HEK293 (cell line): ENCODE measurements around the gene CSMD2.

ENCODE experiments used
- CTCF ChIA-PET: fragments of 350-600 bp; formaldehyde crosslinking; extraction: SDS; loops from one replicate; lab custom pipeline; 2021; ENCODE audit warnings: antibody characterized with exemption; lab: Yijun Ruan, JAX
- POLR2A ChIA-PET: fragments of 300-600 bp; formaldehyde crosslinking; extraction: SDS; loops from one replicate; lab custom pipeline; 2020; ENCODE audit warnings: antibody characterized with exemption, inconsistent platforms; lab: Yijun Ruan, JAX
- H3K27ac ChIP-seq: fragments of 200-500 bp; sonication (Bioruptor generic); 2 replicates; pipeline ENCODE4 v1.5.1; 2014; ENCODE audit warnings: low read depth, low read length, control low read depth, inconsistent platforms; ENCODE audit errors: extremely low read depth
- H3K36me3 ChIP-seq, 2 experiments: fragments of 200-500 bp in 1 of 2; sonication (Bioruptor generic) in 1 of 2; 1 replicate in 1 of 2; 2 replicates in 1 of 2; pipeline ENCODE4 v1.5.1; 2014 to 2017; ENCODE audit warnings: inconsistent platforms in 2 of 2, low read length in 2 of 2; ENCODE audit not compliant: control insufficient read depth in 2 of 2, insufficient read depth in 1 of 2
- H3K4me1 ChIP-seq: fragments of 200-500 bp; sonication (Bioruptor generic); 2 replicates; pipeline ENCODE4 v1.5.1; 2014; ENCODE audit warnings: mild to moderate bottlenecking, low read length, inconsistent platforms; ENCODE audit not compliant: control insufficient read depth, insufficient read depth
- H3K4me3 ChIP-seq: 2 replicates; pipeline ENCODE4 v1.5.1; 2011; ENCODE audit warnings: low read depth, mild to moderate bottlenecking, control low read depth, low read length, moderate library complexity
- H3K9me3 ChIP-seq: fragments of 200-500 bp; sonication (Bioruptor generic); 2 replicates; pipeline ENCODE4 v1.5.1; 2014; ENCODE audit warnings: low read depth, low read length, inconsistent platforms; ENCODE audit not compliant: control insufficient read depth, insufficient read depth
- ATF2 ChIP-seq: fragments of 450-650 bp; formaldehyde crosslinking; IDR thresholded peaks from 2 replicates; pipeline ENCODE4 v1.5.1; 2016; ENCODE audit warnings: missing biosample characterization, missing genetic modification characterization, low read depth
- GLIS2 ChIP-seq: fragments of 450-650 bp; formaldehyde crosslinking; IDR thresholded peaks from 2 replicates; pipeline ENCODE4 v1.5.1; 2016; ENCODE audit warnings: missing biosample characterization, missing genetic modification characterization
- HOXC10 ChIP-seq: sonication (generic); formaldehyde crosslinking; IDR thresholded peaks from 2 replicates; pipeline ENCODE4 v1.8.1; 2023; ENCODE audit warnings: mild to moderate bottlenecking, missing genetic modification reagents
- INSM2 ChIP-seq: fragments of 450-650 bp; formaldehyde crosslinking; IDR thresholded peaks from 2 replicates; pipeline ENCODE4 v1.5.1; 2016; ENCODE audit warnings: missing biosample characterization, missing genetic modification characterization
- SCRT1 ChIP-seq: fragments of 450-650 bp; formaldehyde crosslinking; IDR thresholded peaks from 2 replicates; pipeline ENCODE4 v1.5.1; 2016; ENCODE audit warnings: missing biosample characterization, missing genetic modification characterization, borderline replicate concordance
- SCRT2 ChIP-seq: fragments of 450-650 bp; formaldehyde crosslinking; IDR thresholded peaks from 2 replicates; pipeline ENCODE4 v1.5.1; 2016; ENCODE audit warnings: missing biosample characterization, missing genetic modification characterization
- TRIM28 ChIP-seq: IDR thresholded peaks from 2 replicates; pipeline ENCODE4 v1.6.1; 2011; ENCODE audit warnings: low read length, control low read depth, borderline replicate concordance
- ZBTB17 ChIP-seq: fragments of 450-650 bp; formaldehyde crosslinking; IDR thresholded peaks from 2 replicates; pipeline ENCODE4 v1.5.1; 2016; ENCODE audit warnings: missing biosample characterization, missing genetic modification characterization
- ZBTB7A ChIP-seq: fragments of 450-650 bp; formaldehyde crosslinking; IDR thresholded peaks from 2 replicates; pipeline ENCODE4 v1.5.1; 2016; ENCODE audit warnings: low read depth, missing biosample characterization, missing genetic modification characterization
- ZNF10 ChIP-seq: fragments of 450-650 bp; formaldehyde crosslinking; IDR thresholded peaks from 2 replicates; pipeline ENCODE4 v1.5.1; 2017; ENCODE audit warnings: missing biosample characterization, missing genetic modification characterization
- ZNF112 ChIP-seq: fragments of 450-650 bp; formaldehyde crosslinking; IDR thresholded peaks from 2 replicates; pipeline ENCODE4 v1.5.0; 2017; ENCODE audit warnings: missing biosample characterization, missing genetic modification characterization
- ZNF146 ChIP-seq: fragments of 450-650 bp; formaldehyde crosslinking; IDR thresholded peaks from 2 replicates; pipeline ENCODE4 v1.5.1; 2016; ENCODE audit warnings: missing biosample characterization, missing genetic modification characterization
- ZNF223 ChIP-seq: fragments of 450-650 bp; formaldehyde crosslinking; IDR thresholded peaks from 2 replicates; pipeline ENCODE4 v1.5.1; 2016; ENCODE audit warnings: missing biosample characterization, missing genetic modification characterization
- ZNF274 ChIP-seq, 2 experiments: fragments of 200-500 bp in 1 of 2; fragments of 450-650 bp in 1 of 2; sonication (Bioruptor generic) in 1 of 2; formaldehyde crosslinking in 1 of 2; IDR thresholded peaks; 2 replicates each; pipeline versions ENCODE4 v1.5.1 to v1.6.1; 2014 to 2016; ENCODE audit warnings: borderline replicate concordance in 1 of 2, inconsistent platforms in 1 of 2, low read length in 1 of 2, missing biosample characterization in 1 of 2, missing genetic modification characterization in 1 of 2
- ZNF362 ChIP-seq: fragments of 450-650 bp; formaldehyde crosslinking; IDR thresholded peaks from 2 replicates; pipeline ENCODE4 v1.5.1; 2016; ENCODE audit warnings: missing biosample characterization, missing genetic modification characterization
- ZNF391 ChIP-seq: fragments of 450-650 bp; formaldehyde crosslinking; IDR thresholded peaks from 2 replicates; pipeline ENCODE4 v1.5.1; 2016; ENCODE audit warnings: low read depth, missing biosample characterization, missing genetic modification characterization, borderline replicate concordance
- ZNF501 ChIP-seq: fragments of 450-650 bp; formaldehyde crosslinking; IDR thresholded peaks from 2 replicates; pipeline ENCODE4 v1.5.1; 2016; ENCODE audit warnings: missing biosample characterization, missing genetic modification characterization
- ZNF626 ChIP-seq: fragments of 450-650 bp; sonication (Bioruptor Pico); formaldehyde crosslinking; IDR thresholded peaks from 2 replicates; pipeline ENCODE4 v1.5.1; 2018; ENCODE audit warnings: missing biosample characterization, missing genetic modification characterization, inconsistent platforms
- ZNF660 ChIP-seq: fragments of 450-650 bp; IDR thresholded peaks from 2 replicates; pipeline ENCODE4 v1.5.1; 2018; ENCODE audit warnings: missing biosample characterization, mild to moderate bottlenecking, missing genetic modification characterization
- ZNF701 ChIP-seq: fragments of 450-650 bp; formaldehyde crosslinking; IDR thresholded peaks from 2 replicates; pipeline ENCODE4 v1.5.1; 2016; ENCODE audit warnings: missing biosample characterization, missing genetic modification characterization
- ZNF776 ChIP-seq: fragments of 450-650 bp; formaldehyde crosslinking; IDR thresholded peaks from 2 replicates; pipeline ENCODE4 v1.5.0; 2017; ENCODE audit warnings: missing biosample characterization, missing genetic modification characterization, borderline replicate concordance
- ZNF830 ChIP-seq: fragments of 450-650 bp; IDR thresholded peaks from 2 replicates; pipeline ENCODE4 v1.5.0; 2018; ENCODE audit warnings: missing biosample characterization, missing genetic modification characterization, low read depth, mild to moderate bottlenecking, moderate library complexity
- TF ChIP-seq, protein P1 (sequence below): fragments of 450-650 bp; formaldehyde crosslinking; optimal IDR thresholded peaks from 2 replicates; pipeline ENCODE3; 2016; ENCODE audit warnings: missing biosample characterization, mild to moderate bottlenecking, missing genetic modification characterization
- TF ChIP-seq, protein P2 (sequence below): fragments of 450-650 bp; formaldehyde crosslinking; IDR thresholded peaks from 2 replicates; pipeline ENCODE4 v1.5.1; 2016; ENCODE audit warnings: missing biosample characterization, missing genetic modification characterization, borderline replicate concordance

CSMD2 gene

GRCh38 chr1:33541966-33542365 is 623.1 kb downstream of the CSMD2 start (continued):
- no peak for TF ChIP-seq ZNF776 (tag by site-specific recombination)
- TF ChIP-seq ZNF501 (tag by site-specific recombination), result no peak
- no peak for TF ChIP-seq ZNF626 (tag by site-specific recombination)
- TF ChIP-seq TRIM28, result no peak
- TF ChIP-seq ZNF391 (tag by site-specific recombination), result no peak
- no peak for TF ChIP-seq HOXC10 (CRISPR knock-in tag)
- TF ChIP-seq, protein P1, sequence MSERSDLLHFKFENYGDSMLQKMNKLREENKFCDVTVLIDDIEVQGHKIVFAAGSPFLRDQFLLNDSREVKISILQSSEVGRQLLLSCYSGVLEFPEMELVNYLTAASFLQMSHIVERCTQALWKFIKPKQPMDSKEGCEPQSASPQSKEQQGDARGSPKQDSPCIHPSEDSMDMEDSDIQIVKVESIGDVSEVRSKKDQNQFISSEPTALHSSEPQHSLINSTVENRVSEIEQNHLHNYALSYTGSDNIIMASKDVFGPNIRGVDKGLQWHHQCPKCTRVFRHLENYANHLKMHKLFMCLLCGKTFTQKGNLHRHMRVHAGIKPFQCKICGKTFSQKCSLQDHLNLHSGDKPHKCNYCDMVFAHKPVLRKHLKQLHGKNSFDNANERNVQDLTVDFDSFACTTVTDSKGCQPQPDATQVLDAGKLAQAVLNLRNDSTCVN, result no peak
- TF ChIP-seq ZNF701 (tag by site-specific recombination), result no peak
- TF ChIP-seq ZNF362 (tag by site-specific recombination), result no peak
- TF ChIP-seq ZNF10, result no peak
- TF ChIP-seq GLIS2 (tag by site-specific recombination), result no peak

- Histone ChIP-seq H3K4me1 (no peaks in the 10 kb centered on the region), H3K36me3 (no peaks in the 10 kb centered on the region), H3K4me3 (no peak overlapping the region), H3K9me3 (no peaks in the 10 kb centered on the region), H3K27ac (no peak overlapping the region)
- TF ChIP-seq ZNF112 (no peak), ZNF223 (tag by site-specific recombination) (no peak), ZNF274 (IDR thresholded peaks at IDR 0.05; ENCODE audit: low read length) (no peak), ZNF274 (tag by site-specific recombination; IDR thresholded peaks at IDR 0.05; ENCODE audit: borderline replicate concordance) (no peak), ATF2 (peak; percentile 49), ZNF830 (tag by site-specific recombination) (no peak), ZBTB7A (tag by site-specific recombination) (no peak), ZNF146 (tag by site-specific recombination) (no peak), SCRT2 (tag by site-specific recombination) (peak; percentile 78), SCRT1 (tag by site-specific recombination) (peak; percentile 74; the same call in 1 of the 2 replicates), ZBTB17 (no peak), ZNF660 (tag by site-specific recombination) (no peak), INSM2 (tag by site-specific recombination) (no peak)
- TF ChIP-seq, protein P2, sequence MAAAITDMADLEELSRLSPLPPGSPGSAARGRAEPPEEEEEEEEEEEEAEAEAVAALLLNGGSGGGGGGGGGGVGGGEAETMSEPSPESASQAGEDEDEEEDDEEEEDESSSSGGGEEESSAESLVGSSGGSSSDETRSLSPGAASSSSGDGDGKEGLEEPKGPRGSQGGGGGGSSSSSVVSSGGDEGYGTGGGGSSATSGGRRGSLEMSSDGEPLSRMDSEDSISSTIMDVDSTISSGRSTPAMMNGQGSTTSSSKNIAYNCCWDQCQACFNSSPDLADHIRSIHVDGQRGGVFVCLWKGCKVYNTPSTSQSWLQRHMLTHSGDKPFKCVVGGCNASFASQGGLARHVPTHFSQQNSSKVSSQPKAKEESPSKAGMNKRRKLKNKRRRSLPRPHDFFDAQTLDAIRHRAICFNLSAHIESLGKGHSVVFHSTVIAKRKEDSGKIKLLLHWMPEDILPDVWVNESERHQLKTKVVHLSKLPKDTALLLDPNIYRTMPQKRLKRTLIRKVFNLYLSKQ, result no peak
- CTCF ChIA-PET, result no interaction called here
- POLR2A ChIA-PET, result interaction anchor here (0.5 kb wide), 1 partner anchor 74 kb away, joined by 3 read pairs; no protein-coding TSS in a partner anchor
Observed at GRCh38 chr1:33537885-33538284, 627.1 kb downstream of the CSMD2 start.
